Fibroblast of villous mesenchyme (primary cell): ENCODE results near the gene CAPN7. TPM values are rescaled to one million over a fixed set of nuclear protein-coding genes. Genes with fewer than 3 reads are reported as not detected.
A peak's percentile ranks its signal among the peaks of the same experiment; 100 is the strongest.

Source experiments
- DNase-seq: peaks from one replicate; pipeline ENCODE4 v3.0.0-alpha.2; 2010; ENCODE audit warnings: low read depth
- H3K4me3 ChIP-seq: 2 replicates; pipeline ENCODE4 v1.5.1; 2011; ENCODE audit warnings: low read depth, mild to moderate bottlenecking, low read length
- total RNA-seq: library from RNA; depleted of rRNA; stranded (reverse); fragments of >200 nt; gene quantifications from 2 replicates; pipeline ENCODE4 v1.2.3, GENCODE V29; 2012
- TF ChIP-seq, protein P1 (sequence below): IDR thresholded peaks from 2 replicates; pipeline ENCODE4 v1.5.1; 2012; ENCODE audit warnings: low read depth, mild to moderate bottlenecking, low read length; ENCODE audit not compliant: insufficient read depth

Gene CAPN7
- total RNA-seq, 1 donor, result 51.4 TPM

GRCh38 chr3:15265655-15266509 lies 59.8 kb downstream of the CAPN7 start:
- DNase-seq, result no peak
- TF ChIP-seq, protein P1, sequence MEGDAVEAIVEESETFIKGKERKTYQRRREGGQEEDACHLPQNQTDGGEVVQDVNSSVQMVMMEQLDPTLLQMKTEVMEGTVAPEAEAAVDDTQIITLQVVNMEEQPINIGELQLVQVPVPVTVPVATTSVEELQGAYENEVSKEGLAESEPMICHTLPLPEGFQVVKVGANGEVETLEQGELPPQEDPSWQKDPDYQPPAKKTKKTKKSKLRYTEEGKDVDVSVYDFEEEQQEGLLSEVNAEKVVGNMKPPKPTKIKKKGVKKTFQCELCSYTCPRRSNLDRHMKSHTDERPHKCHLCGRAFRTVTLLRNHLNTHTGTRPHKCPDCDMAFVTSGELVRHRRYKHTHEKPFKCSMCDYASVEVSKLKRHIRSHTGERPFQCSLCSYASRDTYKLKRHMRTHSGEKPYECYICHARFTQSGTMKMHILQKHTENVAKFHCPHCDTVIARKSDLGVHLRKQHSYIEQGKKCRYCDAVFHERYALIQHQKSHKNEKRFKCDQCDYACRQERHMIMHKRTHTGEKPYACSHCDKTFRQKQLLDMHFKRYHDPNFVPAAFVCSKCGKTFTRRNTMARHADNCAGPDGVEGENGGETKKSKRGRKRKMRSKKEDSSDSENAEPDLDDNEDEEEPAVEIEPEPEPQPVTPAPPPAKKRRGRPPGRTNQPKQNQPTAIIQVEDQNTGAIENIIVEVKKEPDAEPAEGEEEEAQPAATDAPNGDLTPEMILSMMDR, result no peak

DNA sequence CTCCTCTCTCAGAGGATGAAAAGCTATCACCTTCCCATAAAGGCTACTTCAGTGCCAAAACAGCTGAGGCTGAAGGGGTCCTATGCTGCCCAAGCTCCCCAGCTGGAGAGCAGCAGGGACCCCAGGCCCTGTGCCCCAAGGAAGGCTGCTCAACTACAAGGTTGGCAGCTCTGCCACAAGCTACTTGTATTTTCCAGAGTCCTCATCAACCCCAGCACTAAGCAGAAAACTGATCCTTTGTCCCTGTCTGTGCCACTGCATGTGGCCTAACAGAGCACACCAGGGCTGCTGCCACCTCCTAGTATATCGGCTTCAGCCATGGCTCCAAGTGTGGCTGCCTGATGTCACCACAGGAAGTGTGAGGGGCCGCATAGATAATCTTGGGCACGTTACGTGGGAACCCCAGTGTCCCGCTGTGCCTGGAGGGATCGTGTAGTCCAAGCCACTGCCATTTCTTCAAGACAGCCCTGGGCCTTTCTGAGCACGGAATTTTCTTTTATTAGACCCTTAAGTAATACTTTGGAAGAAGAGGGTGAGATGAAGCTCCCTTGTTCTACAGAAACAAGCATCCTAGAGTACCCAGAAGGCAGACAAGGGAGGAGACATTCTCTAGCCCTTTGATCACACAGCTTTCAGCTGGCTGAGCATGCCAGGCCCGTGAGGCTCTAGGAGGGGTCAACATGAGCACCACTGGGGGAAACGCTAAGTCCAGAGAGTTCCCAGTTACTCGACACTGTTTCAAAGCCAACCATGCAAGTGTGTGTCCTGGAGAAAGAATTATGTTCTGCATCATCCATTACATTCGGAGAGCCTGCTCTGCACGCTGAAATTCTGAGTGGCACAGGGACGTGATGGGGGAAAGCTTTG lies 60.7 kb downstream of the CAPN7 start:
- no peak for DNase-seq
- H3K4me3 ChIP-seq, result no peak overlapping the region
- TF ChIP-seq, protein P1, result no peak

More at GRCh38 chr3:15265655-15266509, 59.8 kb downstream of the CAPN7 start:
- H3K4me3 ChIP-seq, result no peak overlapping the region

GRCh38 chr3:15267502-15267901 lies 61.5 kb downstream of the CAPN7 start:
- no peak for DNase-seq

DNA sequence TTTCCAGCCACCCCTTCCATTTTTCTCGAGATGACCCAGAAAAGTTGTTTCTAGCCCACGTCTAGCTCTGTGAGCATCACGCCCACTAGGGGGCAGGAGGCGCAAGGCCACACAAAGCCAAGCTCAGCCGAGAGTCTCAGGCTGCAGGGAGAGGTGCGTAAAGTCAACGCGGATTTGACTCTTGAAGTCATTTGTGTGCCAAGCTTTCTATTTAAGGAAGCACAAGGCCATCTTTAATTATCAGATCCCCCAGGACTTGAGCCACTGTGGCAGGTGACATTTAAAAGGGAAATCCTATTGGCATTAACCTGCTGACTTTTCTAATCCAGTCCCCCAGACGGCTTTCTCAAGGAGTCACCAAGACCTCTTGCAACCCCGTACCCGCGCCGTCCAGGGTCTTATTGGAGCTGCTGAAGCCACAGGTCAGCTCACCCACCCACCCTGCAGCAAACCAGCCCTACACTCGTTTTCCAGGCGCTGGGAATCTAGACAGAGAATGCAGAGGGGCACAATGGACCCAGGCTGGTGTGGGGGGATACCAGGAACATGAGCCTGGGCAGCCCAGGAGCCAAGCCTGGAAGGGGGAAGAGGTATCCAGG lies 62.1 kb downstream of the CAPN7 start:
- DNase-seq, result peak; percentile 84
- TF ChIP-seq, protein P1, result peak; percentile 98
- no peak overlapping the region for H3K4me3 ChIP-seq

More at GRCh38 chr3:15267502-15267901, 61.5 kb downstream of the CAPN7 start:
- TF ChIP-seq, protein P1, result no peak
- H3K4me3 ChIP-seq, result no peak overlapping the region

DNA sequence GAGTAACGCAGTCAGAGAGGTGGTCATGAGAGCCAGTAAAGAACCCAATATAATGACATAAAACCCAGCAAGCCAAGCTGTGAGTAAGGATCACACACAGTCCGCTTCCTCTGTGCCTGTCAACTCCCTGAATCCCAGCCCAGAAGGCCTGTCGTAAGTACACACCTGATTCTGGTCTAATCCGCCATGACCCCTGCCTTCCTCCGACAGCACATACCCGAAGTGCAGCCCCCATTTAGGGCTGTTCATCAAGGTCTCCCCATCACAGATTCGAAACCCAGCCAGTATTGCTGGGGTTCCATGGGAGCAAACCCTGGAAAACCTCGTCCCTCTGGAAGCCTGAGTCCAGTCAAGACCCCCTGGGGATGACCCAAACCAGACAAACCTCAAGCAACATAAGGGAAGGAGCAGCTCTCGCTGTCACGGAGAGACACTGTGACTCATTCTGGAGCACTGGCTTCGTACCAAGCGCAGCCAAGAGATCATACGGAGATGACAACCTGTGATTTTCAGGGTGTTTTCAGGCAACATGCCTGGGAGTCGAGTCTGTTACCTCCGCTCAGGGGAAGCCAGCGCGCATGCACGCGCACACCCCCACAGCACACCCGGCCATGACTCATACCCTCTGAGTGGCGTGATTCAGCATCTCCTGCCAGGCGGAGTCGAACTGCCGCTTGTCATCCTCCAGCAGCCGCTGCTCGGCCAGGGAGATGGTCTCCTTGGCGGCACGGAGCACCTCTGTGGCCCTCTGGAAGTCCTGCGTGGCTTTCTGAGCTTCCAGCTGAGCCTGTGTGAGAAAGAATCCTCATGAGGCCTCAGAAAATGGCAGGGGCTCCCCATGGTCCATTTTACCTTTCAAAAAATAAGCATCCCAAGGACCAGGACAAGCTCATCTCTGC lies 63.3 kb downstream of the CAPN7 start:
- peak overlapping the region; percentile 6 for H3K4me3 ChIP-seq
- TF ChIP-seq, protein P1, result no peak
- peak; percentile 91 for DNase-seq

DNA sequence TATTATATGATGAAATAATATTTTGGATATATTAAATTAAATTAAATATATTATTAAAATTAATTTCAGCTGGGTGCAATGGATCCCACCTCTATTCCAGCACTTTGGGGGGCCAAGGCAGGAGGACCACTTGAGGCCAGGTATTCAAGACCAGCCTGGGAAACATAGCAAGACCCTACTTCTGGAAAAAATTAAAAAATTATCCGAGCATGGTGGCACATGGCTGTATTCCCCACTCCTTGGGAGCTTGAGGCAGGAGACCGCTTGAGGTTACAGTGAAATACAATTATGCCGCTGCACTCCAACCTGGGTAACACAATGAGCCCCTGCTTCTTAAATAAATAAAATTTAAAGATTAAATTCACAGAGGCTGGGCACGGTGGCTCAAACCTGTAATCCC lies 65.0 kb downstream of the CAPN7 start:
- TF ChIP-seq, protein P1, result no peak
- no peak for DNase-seq
- H3K4me3 ChIP-seq, result no peak overlapping the region
